ENCODE results near the gene NOL4.

The NOL4 gene

DNA sequence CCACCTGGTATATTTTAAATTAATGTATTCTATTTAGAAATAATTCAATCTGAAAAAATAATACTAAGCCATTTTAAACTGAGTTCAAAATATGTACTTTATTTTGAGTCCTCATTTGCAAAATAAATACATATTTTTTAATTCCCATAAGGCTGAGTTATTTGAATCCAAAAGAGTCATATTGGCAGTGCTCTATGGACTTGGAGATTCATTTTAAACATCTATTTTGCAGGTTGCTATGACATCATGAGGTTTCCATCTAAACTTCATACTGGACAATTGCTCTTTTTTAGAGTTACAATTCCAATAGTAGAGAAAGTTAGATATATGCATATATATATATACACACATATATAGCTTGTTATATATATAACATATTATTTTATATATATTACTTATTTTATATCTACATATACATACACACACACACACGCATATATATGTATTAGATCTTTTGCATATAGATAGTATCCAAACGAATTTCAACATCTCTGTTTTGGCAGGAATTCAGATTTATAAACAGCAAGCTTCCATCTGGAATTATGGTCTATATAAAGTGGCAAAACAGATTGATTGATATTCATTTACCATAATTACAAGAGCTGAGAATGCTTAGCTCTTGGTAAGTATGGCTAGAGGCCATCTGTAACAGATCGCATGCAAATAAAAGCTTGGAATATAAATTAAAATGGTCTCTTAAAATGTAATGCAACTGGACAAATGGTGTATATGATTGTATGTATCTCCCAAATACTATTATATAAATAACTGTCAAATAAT is 34.9 kb downstream of the NOL4 start:
- DNase-seq: no peak

Data from activated effector memory CD4-positive, alpha-beta T cell treated with anti-CD3 and anti-CD28 coated beads, Interleukin-2, amount 50 U/mL, for 16 hours (primary cell).